ENCODE data around the gene KLHDC4.

- TF ChIP-seq CTCF (IDR thresholded peaks at IDR 0.05), result no peak
- no peak for TF ChIP-seq EZH2 (IDR thresholded peaks at IDR 0.05; ENCODE audit: borderline replicate concordance, insufficient read depth, low read depth, low read length, poor library complexity, severe bottlenecking)
Measured at GRCh38 chr16:87734644-87735043, 31.1 kb downstream of the KLHDC4 start.

Data from B cell (primary cell).